ENCODE results near the gene PPP1R3G.

PPP1R3G gene

GRCh38 chr6:5121956-5122355 lies 36.8 kb downstream of the PPP1R3G start:
- no peak for DNase-seq

- no peak for DNase-seq
Observed at GRCh38 chr6:5122504-5123112, 37.5 kb downstream of the PPP1R3G start.

- DNase-seq = no peak
Observed at GRCh38 chr6:5123296-5124143, 38.4 kb downstream of the PPP1R3G start.

- DNase-seq = no peak
Observed at GRCh38 chr6:5124526-5124925, 39.4 kb downstream of the PPP1R3G start.

- DNase-seq = no peak
Observed at GRCh38 chr6:5125152-5126006, 40.2 kb downstream of the PPP1R3G start.

- no peak for DNase-seq
Observed at GRCh38 chr6:5126214-5126613, 41.1 kb downstream of the PPP1R3G start.

- DNase-seq = no peak
Observed at GRCh38 chr6:5127106-5127687, 42.1 kb downstream of the PPP1R3G start.

GRCh38 chr6:5128351-5128750 lies 43.2 kb downstream of the PPP1R3G start:
- DNase-seq = no peak

GRCh38 chr6:5130135-5130866 lies 45.2 kb downstream of the PPP1R3G start:
- no peak for DNase-seq

GRCh38 chr6:5132731-5133130 lies 47.6 kb downstream of the PPP1R3G start:
- DNase-seq = no peak

GRCh38 chr6:5133943-5134342 lies 48.8 kb downstream of the PPP1R3G start:
- DNase-seq = no peak

- no peak for DNase-seq
Observed at GRCh38 chr6:5135788-5136376, 50.7 kb downstream of the PPP1R3G start.

- no peak for DNase-seq
Observed at GRCh38 chr6:5136851-5137250, 51.7 kb downstream of the PPP1R3G start.
